ENCODE data around the gene INPP5J. TPM values are rescaled to one million over a fixed set of nuclear protein-coding genes. Genes with fewer than 3 reads are reported as not detected.

The INPP5J gene
- total RNA-seq, 4 donors from 2014 or later: 0.26 to 3.2 (median 2.5) TPM

GRCh38 chr22:31133911-31134310 is 11.1 kb downstream of the INPP5J start:
- Histone ChIP-seq H3K4me1 (peaks cover 4% of the 10 kb centered on the region), H3K36me3 (no peaks in the 10 kb centered on the region), H3K4me3 (no peak overlapping the region), H3K27ac (no peak overlapping the region), H3K9me3 (no peaks in the 10 kb centered on the region), H3K27me3 (peaks cover 9% of the 10 kb centered on the region)
- TF ChIP-seq POLR2AphosphoS5 (IDR thresholded peaks at IDR 0.05) (no peak), CTCF (IDR thresholded peaks at IDR 0.05) (no peak)
- no CpG with 5 or more reads among the region's 19 CpGs for WGBS
- DNase-seq (ENCODE audit: low spot score in 2 of 2): no peak

GRCh38 chr22:31134688-31135087 is 11.9 kb downstream of the INPP5J start:
- no peaks in the 10 kb centered on the region for H3K36me3 ChIP-seq
- H3K9me3 ChIP-seq: no peaks in the 10 kb centered on the region
- peaks cover 15% of the 10 kb centered on the region for H3K27me3 ChIP-seq
- 71% methylated on average over 4 of the region's 4 CpGs for WGBS
- no peak for DNase-seq (ENCODE audit: low spot score in 2 of 2)
- peaks cover 4% of the 10 kb centered on the region for H3K4me1 ChIP-seq
- H3K27ac ChIP-seq: no peak overlapping the region
- H3K4me3 ChIP-seq: no peak overlapping the region
- TF ChIP-seq POLR2A (IDR thresholded peaks at IDR 0.05): no peak
- no peak for TF ChIP-seq EP300 (IDR thresholded peaks at IDR 0.05)
- TF ChIP-seq CTCF (IDR thresholded peaks at IDR 0.05): no peak
- no peak for TF ChIP-seq POLR2AphosphoS5 (IDR thresholded peaks at IDR 0.05)

- peaks cover 13% of the 10 kb centered on the region for H3K4me1 ChIP-seq
- H3K27me3 ChIP-seq: peaks cover 18% of the 10 kb centered on the region
- TF ChIP-seq POLR2A (IDR thresholded peaks at IDR 0.05) (no peak), EP300 (IDR thresholded peaks at IDR 0.05) (no peak), POLR2AphosphoS5 (IDR thresholded peaks at IDR 0.05) (no peak), CTCF (IDR thresholded peaks at IDR 0.05) (no peak)
- H3K9me3 ChIP-seq: no peaks in the 10 kb centered on the region
- DNase-seq (ENCODE audit: low spot score in 2 of 2): no peak
- H3K27ac ChIP-seq: no peak overlapping the region
- no peak overlapping the region for H3K4me3 ChIP-seq
- 93% methylated on average over 5 of the region's 6 CpGs for WGBS
- no peaks in the 10 kb centered on the region for H3K36me3 ChIP-seq
Observed at GRCh38 chr22:31135706-31136105, 12.9 kb downstream of the INPP5J start.

- 87% methylated on average over 9 of the region's 9 CpGs for WGBS
- no peaks in the 10 kb centered on the region for H3K9me3 ChIP-seq
- TF ChIP-seq EP300 (IDR thresholded peaks at IDR 0.05) (no peak), POLR2A (IDR thresholded peaks at IDR 0.05) (no peak), CTCF (IDR thresholded peaks at IDR 0.05) (no peak), POLR2AphosphoS5 (IDR thresholded peaks at IDR 0.05) (no peak)
- H3K27me3 ChIP-seq: peaks cover 18% of the 10 kb centered on the region
- DNase-seq (ENCODE audit: low spot score in 2 of 2): no peak
- no peaks in the 10 kb centered on the region for H3K36me3 ChIP-seq
- no peak overlapping the region for H3K27ac ChIP-seq
- peaks cover 17% of the 10 kb centered on the region for H3K4me1 ChIP-seq
- H3K4me3 ChIP-seq: no peak overlapping the region
Observed at GRCh38 chr22:31136155-31136554, 13.4 kb downstream of the INPP5J start.

GRCh38 chr22:31136711-31137110 is 13.9 kb downstream of the INPP5J start:
- 97% methylated on average over 8 of the region's 16 CpGs for WGBS
- Histone ChIP-seq H3K9me3 (no peaks in the 10 kb centered on the region), H3K27me3 (peaks cover 18% of the 10 kb centered on the region), H3K4me3 (no peak overlapping the region), H3K36me3 (no peaks in the 10 kb centered on the region), H3K4me1 (peaks cover 20% of the 10 kb centered on the region), H3K27ac (no peak overlapping the region)
- DNase-seq (ENCODE audit: low spot score in 2 of 2): no peak
- TF ChIP-seq EP300 (IDR thresholded peaks at IDR 0.05) (no peak), CTCF (IDR thresholded peaks at IDR 0.05) (no peak), POLR2AphosphoS5 (IDR thresholded peaks at IDR 0.05) (no peak), POLR2A (IDR thresholded peaks at IDR 0.05) (no peak)
